TTC549 (cell line): ENCODE measurements around the gene XCR1.

Source experiments
- FAIRE-seq: peaks from 2 replicates; lab custom pipeline; 2012; peaks lifted over from hg19 to GRCh38; lab: Jason Lieb, UNC

The XCR1 gene

DNA sequence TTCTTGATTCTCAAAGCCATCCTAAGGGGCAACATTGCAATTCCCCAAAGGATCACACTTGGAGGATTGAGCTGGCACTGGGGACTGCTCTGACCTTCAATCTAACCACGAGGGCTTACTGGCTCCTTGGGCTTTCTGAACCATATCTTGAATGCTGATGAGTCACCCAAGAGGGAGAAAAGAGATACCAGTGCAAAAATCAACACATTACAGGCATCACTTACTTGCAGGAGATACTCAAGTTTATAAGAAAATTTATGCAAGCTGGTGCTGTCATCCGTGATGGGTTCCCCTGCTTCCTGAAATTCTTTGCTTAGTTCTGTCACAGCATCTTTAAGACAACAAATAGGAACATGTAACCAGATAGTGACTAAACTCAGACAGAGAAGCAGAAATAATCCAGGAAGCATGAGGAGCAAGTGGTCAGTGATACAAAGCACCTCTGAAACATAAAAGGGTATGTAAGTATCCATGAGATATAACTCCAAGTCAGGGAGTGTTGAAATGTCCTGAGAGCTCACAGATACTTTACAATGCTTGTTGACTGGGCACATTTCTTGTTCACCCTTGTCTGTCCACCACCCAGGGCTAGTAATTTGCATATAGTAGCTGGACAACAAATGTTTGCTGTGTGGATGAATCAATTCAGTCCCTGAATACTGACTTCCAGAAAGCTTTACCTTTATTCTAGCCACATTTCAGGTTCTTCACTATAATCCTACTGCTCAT lies 45.8 kb downstream of the XCR1 start:
- FAIRE-seq = no peak

GRCh38 chr3:45980819-45981218 lies 46.5 kb downstream of the XCR1 start:
- FAIRE-seq = no peak

DNA sequence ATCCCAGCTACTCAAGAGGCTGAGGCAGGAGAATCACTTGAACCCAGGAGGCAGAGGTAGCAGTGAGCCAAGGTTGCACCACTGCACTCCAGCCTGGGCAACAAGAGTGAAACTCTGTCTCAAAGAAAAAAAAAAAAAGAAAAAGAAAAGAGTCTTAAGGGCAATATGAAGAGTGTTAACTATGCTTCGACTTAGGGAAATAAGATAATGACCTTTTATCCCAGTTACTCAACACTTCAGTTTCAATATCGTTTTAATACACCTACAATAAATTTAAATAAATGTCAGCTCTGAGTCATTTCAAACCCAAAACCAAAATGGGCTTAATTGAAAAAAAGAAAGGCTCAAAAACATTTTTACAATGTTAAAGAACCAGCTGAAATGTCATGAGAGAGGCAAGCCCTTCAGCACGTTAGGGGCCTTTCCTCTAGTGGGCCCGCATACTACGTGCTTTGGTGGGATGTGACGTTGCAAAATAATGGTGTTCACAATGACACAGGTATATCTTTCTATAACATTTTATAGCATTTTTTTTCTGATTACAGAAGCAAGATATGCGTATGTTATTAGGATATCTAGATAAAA lies 47.0 kb downstream of the XCR1 start:
- FAIRE-seq = no peak

DNA sequence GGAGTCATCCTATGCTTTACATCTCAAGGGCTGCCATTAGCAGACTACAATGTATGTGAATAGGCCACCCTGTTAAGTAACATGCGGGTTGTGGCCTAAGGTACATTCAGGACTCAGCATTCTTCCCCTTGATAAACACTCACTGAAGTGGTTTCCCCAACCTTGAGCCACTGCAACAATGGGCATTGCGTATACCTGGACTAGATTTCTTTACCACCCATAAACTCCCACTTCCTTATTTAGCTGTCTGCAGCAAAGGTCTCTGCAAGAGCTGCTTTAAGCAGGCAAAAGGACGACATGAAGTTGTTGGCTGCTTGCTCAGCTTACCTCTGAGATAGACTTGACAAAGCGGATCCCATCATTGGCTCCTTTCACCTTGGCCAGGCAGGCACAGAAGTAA lies 47.9 kb downstream of the XCR1 start:
- no peak for FAIRE-seq

DNA sequence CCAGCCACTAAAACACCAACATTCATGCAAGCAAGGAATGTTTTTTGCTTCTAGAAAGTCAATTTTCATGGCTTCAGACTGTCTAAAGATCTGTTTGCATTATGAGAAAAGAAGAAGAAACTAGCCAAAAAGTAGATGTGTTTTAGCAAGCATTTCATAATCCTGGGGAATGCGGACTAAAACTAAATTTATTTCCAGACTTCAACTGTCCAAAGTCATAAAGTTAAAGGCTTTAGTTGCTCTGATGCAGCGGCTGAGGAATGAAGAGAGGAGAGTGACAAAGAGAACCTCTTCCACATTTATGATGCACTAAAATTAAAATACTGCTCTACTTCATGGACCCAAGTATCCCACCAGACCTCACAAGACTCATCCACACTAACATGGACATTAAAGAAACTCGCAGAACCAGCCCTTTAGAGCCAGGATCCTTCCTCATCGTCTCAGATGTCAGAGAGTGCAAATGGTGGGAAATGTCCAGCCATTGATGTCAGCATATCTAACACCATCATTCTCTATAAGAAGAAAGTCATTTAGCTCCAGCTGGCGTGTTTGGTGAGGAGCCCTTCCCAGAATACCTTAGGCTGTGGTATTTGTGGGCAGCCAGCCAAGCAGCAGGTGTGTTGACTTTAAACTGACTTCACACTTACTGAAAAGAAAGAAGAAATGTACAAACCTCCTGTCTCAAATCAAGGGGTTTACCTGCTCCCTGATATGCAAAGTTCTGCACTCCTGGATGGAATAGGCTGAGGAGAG lies 49.1 kb downstream of the XCR1 start:
- no peak for FAIRE-seq

GRCh38 chr3:45976191-45977091 lies 50.8 kb downstream of the XCR1 start:
- no peak for FAIRE-seq

DNA sequence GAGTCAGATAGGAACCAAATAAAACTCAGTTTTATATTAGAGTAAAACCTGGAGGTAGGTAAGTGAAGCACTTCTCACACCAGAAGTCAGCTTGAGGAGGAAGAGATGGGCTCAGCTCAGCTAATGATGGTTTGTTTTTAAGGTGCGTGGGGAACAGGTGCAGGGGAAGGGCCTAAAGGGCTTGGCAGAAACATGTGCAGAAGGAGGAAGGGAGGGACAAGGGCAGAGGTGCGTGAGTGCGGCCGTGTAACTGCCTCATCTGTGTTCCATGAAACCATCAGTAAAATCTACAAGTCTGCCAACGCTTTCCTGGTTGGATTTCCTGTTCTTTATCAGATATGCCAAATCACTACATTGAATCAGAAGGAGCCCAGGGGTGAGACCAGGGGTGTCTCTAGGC lies 51.6 kb downstream of the XCR1 start:
- FAIRE-seq = no peak

DNA sequence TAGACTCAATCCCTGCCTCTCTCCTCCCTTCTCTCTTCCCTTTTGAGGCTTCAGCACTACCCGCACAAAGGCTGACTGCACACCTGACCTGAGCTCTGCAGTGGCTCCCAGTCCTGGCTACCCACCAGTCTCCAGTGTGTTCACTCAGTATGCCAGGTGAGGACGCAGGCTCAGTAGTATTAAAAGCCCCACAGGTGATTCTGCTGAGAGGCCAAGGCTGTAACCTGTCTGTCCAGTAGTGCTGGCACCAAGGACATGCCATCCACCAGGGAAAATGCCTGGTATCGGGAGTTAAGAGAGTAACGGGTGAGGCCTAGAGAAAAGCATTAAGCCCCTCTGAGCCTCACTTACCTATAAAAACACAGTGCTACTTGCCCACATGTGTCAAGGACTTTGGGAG lies 52.6 kb downstream of the XCR1 start:
- FAIRE-seq = no peak

DNA sequence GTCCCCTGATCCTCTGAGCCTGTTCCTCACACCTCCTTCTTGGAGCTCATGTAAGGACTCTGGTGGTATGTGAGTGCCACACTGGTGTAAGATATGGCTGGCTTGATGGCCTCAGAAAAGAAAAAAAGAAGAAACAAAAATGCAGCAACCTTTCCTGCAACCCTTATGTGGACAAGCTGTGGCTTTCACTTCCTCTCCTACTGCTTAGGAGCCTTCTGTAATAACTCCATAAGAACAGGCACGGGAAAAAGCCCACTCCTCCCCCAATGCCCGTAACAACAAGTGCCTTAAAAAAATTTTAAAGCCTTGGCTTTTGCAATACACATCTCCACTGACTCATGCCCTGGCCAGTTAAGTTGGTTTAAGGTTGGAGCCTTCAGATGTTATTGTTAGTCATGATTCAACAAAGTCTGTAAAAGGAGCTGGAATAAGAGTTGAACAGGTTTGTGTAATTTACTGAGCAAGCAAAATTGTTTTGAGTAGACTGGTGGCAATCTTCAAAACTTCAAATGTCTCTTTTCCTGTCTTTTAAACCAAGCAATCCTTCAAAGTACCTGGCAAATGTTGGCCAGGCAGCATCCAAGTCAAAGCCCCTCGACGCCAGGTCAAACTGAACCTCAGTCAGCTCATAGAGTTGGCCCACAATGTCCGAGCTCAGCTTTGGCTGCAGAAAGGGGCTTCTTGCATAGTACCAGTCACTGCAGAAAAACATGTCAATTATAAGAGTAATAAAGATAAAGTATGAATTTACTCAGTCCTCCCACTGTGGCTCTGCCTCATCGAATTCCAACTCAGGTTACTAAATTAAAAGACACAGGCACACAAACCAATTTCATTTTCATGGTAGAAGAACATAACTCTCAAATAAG lies 54.5 kb downstream of the XCR1 start:
- no peak for FAIRE-seq

- no peak for FAIRE-seq
Observed at GRCh38 chr3:45969953-45970352, 57.3 kb downstream of the XCR1 start.

DNA sequence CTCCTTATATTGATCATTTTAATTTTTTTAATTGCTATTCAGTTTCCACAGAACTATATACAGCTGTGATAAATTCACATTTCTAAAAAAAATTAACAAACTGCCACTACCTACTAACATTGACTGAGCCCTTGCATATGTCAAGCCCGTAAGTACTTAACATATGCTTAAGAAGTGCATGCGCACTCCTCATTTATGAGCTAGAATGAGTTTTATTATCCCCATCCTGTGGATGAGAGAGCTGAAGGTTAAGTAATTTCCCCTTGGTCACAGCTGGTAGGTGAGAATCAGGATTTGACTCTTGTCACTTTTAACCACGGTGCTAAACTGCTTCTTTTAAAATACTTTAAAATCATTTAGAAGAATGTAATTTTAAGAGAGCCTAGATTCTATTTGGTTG lies 58.2 kb downstream of the XCR1 start:
- no peak for FAIRE-seq

GRCh38 chr3:45968706-45969105 lies 58.6 kb downstream of the XCR1 start:
- FAIRE-seq = no peak

GRCh38 chr3:45968149-45968548 lies 59.1 kb downstream of the XCR1 start:
- no peak for FAIRE-seq

GRCh38 chr3:45967724-45968123 lies 59.6 kb downstream of the XCR1 start:
- FAIRE-seq = no peak
